ENCODE results near the gene GET4. TPM values are rescaled to one million over a fixed set of nuclear protein-coding genes. Genes with fewer than 3 reads are reported as not detected.

Gene GET4
- polyA plus RNA-seq, 1 donor: 42.9 TPM

GRCh38 chr7:885893-886625 is 9.7 kb downstream of the GET4 start:
- no peak for DNase-seq

- no peak for DNase-seq
These were observed 10.5 kb downstream of the GET4 start for GRCh38 chr7:886626-887487.

- DNase-seq: no peak
These were observed 11.1 kb downstream of the GET4 start for GRCh38 chr7:887488-887820.

- DNase-seq: no peak
These were observed 12.0 kb downstream of the GET4 start for GRCh38 chr7:888081-889024.

- DNase-seq: no peak
These were observed 12.7 kb downstream of the GET4 start for GRCh38 chr7:889025-889390.

- no peak for DNase-seq
These were observed 13.0 kb downstream of the GET4 start for GRCh38 chr7:889391-889790.

- DNase-seq: no peak
These were observed 14.5 kb downstream of the GET4 start for GRCh38 chr7:890868-891267.

- DNase-seq: no peak
These were observed 14.9 kb downstream of the GET4 start for GRCh38 chr7:891291-891690.

- DNase-seq: no peak
These were observed 15.5 kb downstream of the GET4 start for GRCh38 chr7:891805-892204.

GRCh38 chr7:892648-893593 is 16.6 kb downstream of the GET4 start:
- no peak for DNase-seq

GRCh38 chr7:893686-894085 is 17.3 kb downstream of the GET4 start:
- no peak for DNase-seq

- DNase-seq: no peak
These were observed 18.0 kb downstream of the GET4 start for GRCh38 chr7:894164-894867.

- DNase-seq: no peak
These were observed 18.6 kb downstream of the GET4 start for GRCh38 chr7:894927-895450.

GRCh38 chr7:895451-896052 is 19.2 kb downstream of the GET4 start:
- no peak for DNase-seq

GRCh38 chr7:896346-897075 is 20.2 kb downstream of the GET4 start:
- DNase-seq: no peak

GRCh38 chr7:897086-897485 is 20.7 kb downstream of the GET4 start:
- no peak for DNase-seq

- DNase-seq: peak; percentile 44
These were observed 21.5 kb downstream of the GET4 start for GRCh38 chr7:897771-898376.

GRCh38 chr7:898460-898854 is 22.1 kb downstream of the GET4 start:
- DNase-seq: no peak
